NT2/D1 (cell line): ENCODE results near the gene PPDPF.

ENCODE experiments used
- SUZ12 ChIP-seq: IDR thresholded peaks from 2 replicates; pipeline ENCODE4 v1.6.1; 2011; ENCODE audit not compliant: insufficient read length, insufficient read depth; ENCODE audit errors: extremely low read depth
- YY1 ChIP-seq: IDR thresholded peaks from 2 replicates; pipeline ENCODE4 v1.6.1; 2011; ENCODE audit not compliant: insufficient read length, insufficient read depth
- ZNF274 ChIP-seq: IDR thresholded peaks from 2 replicates; pipeline ENCODE4 v1.6.1; 2011; ENCODE audit warnings: mild to moderate bottlenecking, low read depth, low read length

- TF ChIP-seq ZNF274 (no peak), YY1 (no peak), SUZ12 (no peak)
These were observed 19.4 kb upstream of the PPDPF start for GRCh38 chr20:63500902-63501817.
